PFSK-1 (cell line): ENCODE measurements around the gene IRF1.

ENCODE experiments used
- SIN3A ChIP-seq: IDR thresholded peaks from 2 replicates; pipeline ENCODE4 v1.6.1; 2012; ENCODE audit warnings: mild to moderate bottlenecking, low read length, moderate library complexity, borderline replicate concordance; ENCODE audit not compliant: insufficient read depth
- TAF1 ChIP-seq: IDR thresholded peaks from 2 replicates; pipeline ENCODE4 v1.6.1; 2012; ENCODE audit warnings: low read length, control low read depth, borderline replicate concordance; ENCODE audit not compliant: insufficient read depth

DNA sequence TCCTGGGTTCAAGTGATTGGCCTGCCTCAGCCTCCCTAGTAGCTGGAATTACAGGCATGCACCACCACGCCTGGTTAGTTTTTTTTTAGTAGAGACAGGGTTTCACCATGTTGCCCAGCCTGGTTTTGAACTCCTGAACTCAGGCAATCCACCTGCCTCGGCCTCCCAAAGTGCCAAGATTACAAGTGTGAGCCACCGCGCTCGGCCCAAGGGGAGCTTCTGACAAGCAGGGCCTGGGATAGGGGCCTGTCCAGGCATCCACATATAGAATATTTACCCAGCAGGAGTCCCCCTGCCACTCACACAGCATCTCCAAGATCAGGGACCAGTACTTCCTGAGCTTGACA is 10.1 kb downstream of the IRF1 start:
- TF ChIP-seq TAF1 (no peak), SIN3A (no peak)
